ENCODE data around the gene RASSF3. TPM values are rescaled to one million over a fixed set of nuclear protein-coding genes. Genes with fewer than 3 reads are reported as not detected.
A peak's percentile ranks its signal among the peaks of the same experiment; 100 is the strongest.

Gene RASSF3
- total RNA-seq, 1 experiment from 2014 or later: 13.4 TPM

DNA sequence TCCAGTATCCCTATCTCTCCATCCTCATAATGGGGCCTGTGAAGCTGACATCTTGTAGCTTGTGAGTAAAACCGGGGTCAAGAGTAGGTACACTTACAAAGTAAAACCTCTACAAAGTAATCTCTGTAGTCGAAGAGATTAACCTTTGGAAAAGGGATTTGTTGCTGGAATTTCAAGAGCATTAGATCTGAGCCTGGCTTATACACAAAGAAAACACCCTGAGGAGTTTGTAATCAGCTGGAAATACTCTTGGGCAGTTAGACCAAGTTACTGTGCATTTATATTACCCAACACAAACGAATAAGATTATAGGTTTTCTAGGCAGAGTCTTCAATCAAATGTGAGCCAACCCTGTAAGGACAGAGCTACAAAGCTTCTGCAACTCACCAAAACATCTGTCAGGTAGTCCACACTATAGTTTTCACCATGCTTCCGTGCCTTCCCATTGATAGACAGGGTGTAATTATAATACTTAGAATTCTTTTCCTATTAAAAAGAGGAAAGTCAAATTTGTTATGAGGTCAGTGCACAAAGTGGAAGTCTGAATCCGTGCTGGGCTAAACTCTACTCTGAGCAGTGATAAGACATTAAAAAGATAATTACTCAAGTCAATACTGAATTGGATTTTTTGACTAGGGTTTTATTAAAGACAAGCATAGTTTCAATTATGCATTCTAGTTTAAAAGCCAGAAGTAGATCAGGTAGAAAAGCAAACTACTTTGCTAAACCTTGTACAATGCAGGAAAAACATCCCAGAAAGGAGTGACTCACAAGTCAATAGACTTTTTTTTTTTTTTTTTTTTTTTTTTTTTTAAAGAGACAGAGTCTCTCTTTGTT lies 134.3 kb downstream of the RASSF3 start:
- ChIA-PET CTCF (no interaction called here), POLR2A (ENCODE audit: unreplicated experiment) (interaction anchor here (1.0 kb wide), 1 partner anchor 36 kb away, joined by 4 read pairs; no protein-coding TSS in a partner anchor)
- DNase-seq (peak; percentile 34), ATAC-seq (no peak)
- no peaks in the 10 kb centered on the region for H3K9me3 ChIP-seq (ENCODE audit: low read length)
- peak overlapping the region; percentile 18; the same call in 1 of the 2 replicates for H3K27ac ChIP-seq (ENCODE audit: low read length)
- no peak overlapping the region for H3K9ac ChIP-seq (ENCODE audit: low read length)
- H3K9me2 ChIP-seq (replicated peaks; ENCODE audit: low read length): no peaks in the 10 kb centered on the region
- peaks cover 3% of the 10 kb centered on the region for H3F3A ChIP-seq (ENCODE audit: low read length, unreplicated experiment)
- peaks cover 36% of the 10 kb centered on the region for H3K4me1 ChIP-seq (ENCODE audit: insufficient read depth, low read length)
- H3K27me3 ChIP-seq (ENCODE audit: low read length): no peaks in the 10 kb centered on the region
- intact Hi-C loops (cut with micrococcal nuclease): no loop called here
- peaks cover 26% of the 10 kb centered on the region for H3K36me3 ChIP-seq (ENCODE audit: low read depth, low read length)
- H3K4me2 ChIP-seq (ENCODE audit: low read length): peak overlapping the region; percentile 28; the same call in 1 of the 2 replicates
- TF ChIP-seq, protein P1, sequence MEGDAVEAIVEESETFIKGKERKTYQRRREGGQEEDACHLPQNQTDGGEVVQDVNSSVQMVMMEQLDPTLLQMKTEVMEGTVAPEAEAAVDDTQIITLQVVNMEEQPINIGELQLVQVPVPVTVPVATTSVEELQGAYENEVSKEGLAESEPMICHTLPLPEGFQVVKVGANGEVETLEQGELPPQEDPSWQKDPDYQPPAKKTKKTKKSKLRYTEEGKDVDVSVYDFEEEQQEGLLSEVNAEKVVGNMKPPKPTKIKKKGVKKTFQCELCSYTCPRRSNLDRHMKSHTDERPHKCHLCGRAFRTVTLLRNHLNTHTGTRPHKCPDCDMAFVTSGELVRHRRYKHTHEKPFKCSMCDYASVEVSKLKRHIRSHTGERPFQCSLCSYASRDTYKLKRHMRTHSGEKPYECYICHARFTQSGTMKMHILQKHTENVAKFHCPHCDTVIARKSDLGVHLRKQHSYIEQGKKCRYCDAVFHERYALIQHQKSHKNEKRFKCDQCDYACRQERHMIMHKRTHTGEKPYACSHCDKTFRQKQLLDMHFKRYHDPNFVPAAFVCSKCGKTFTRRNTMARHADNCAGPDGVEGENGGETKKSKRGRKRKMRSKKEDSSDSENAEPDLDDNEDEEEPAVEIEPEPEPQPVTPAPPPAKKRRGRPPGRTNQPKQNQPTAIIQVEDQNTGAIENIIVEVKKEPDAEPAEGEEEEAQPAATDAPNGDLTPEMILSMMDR (conservative IDR thresholded peaks at IDR 0.05; ENCODE audit: low read depth, low read length): no peak
- TF ChIP-seq EZH2 (IDR thresholded peaks at IDR 0.05; ENCODE audit: low read length, unreplicated experiment): no peak
- no peak overlapping the region for H2AFZ ChIP-seq (ENCODE audit: low read length)
- no peak overlapping the region for H3K4me3 ChIP-seq (ENCODE audit: low read length)
- H4K20me1 ChIP-seq (ENCODE audit: low read length): no peaks in the 10 kb centered on the region
- no TSS peak for BruUV-seq (replicated peaks)
- peaks cover 5% of the 10 kb centered on the region; the same call in 1 of the 2 replicates for H3K79me2 ChIP-seq (ENCODE audit: low read length)

DNA sequence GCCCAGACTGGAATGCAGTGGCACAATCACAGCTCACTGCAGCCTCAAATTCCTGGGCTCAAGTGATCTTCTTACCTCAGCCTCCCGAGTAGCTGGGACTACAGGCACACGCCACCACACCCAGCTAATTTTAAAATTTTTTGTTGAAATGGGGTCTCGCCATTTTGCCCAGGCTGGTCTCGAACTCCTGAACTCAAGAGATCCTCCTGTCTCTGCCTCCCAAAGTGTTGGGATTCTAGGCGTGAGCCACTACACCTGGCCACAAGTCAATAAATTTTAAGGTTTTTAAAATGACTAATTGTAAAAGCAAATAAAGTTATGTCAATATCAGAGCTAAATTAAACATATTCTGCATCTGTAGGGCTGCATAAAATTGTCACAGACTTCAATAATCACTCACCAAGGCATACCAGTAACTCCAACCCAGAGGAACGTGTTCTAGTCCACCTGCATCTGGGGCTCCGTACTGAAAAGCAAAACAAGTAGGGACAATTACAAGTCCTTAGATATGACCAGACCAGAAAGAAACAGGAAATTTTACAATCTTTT lies 135.0 kb downstream of the RASSF3 start:
- no peaks in the 10 kb centered on the region for H3K9me3 ChIP-seq (ENCODE audit: low read length)
- H3K4me2 ChIP-seq (ENCODE audit: low read length): no peak overlapping the region
- ChIA-PET CTCF (no interaction called here), POLR2A (ENCODE audit: unreplicated experiment) (interaction anchor here (1.0 kb wide), 1 partner anchor 35 kb away, joined by 4 read pairs; no protein-coding TSS in a partner anchor)
- DNase-seq: peak; percentile 78
- no peak overlapping the region for H3K9ac ChIP-seq (ENCODE audit: low read length)
- peaks cover 5% of the 10 kb centered on the region; the same call in 1 of the 2 replicates for H3K79me2 ChIP-seq (ENCODE audit: low read length)
- H3K4me3 ChIP-seq (ENCODE audit: low read length): no peak overlapping the region
- no peaks in the 10 kb centered on the region for H3K27me3 ChIP-seq (ENCODE audit: low read length)
- TF ChIP-seq, protein P1 (conservative IDR thresholded peaks at IDR 0.05; ENCODE audit: low read depth, low read length): no peak
- TF ChIP-seq EZH2phosphoT487 (IDR thresholded peaks at IDR 0.05; ENCODE audit: borderline replicate concordance, low read length) (no peak), EZH2 (IDR thresholded peaks at IDR 0.05; ENCODE audit: low read length, unreplicated experiment) (no peak)
- BruUV-seq (replicated peaks): no TSS peak
- peak; percentile 88 for ATAC-seq
- peak overlapping the region; percentile 45 for H3K27ac ChIP-seq (ENCODE audit: low read length)
- H4K20me1 ChIP-seq (ENCODE audit: low read length): no peaks in the 10 kb centered on the region
- H3K36me3 ChIP-seq (ENCODE audit: low read depth, low read length): peaks cover 23% of the 10 kb centered on the region
- peaks cover 3% of the 10 kb centered on the region for H3F3A ChIP-seq (ENCODE audit: low read length, unreplicated experiment)
- intact Hi-C loops (cut with micrococcal nuclease): no loop called here
- H3K9me2 ChIP-seq (replicated peaks; ENCODE audit: low read length): no peaks in the 10 kb centered on the region
- H3K4me1 ChIP-seq (ENCODE audit: insufficient read depth, low read length): peaks cover 29% of the 10 kb centered on the region
- no peak overlapping the region for H2AFZ ChIP-seq (ENCODE audit: low read length)
